Fibroblast of peridontal ligament (primary cell): ENCODE data around the gene MRPS18B.
"Not testable (repeated sequence)": the region's sequence is repeated elsewhere in the genome, so short reads cannot be mapped to it uniquely, and the experiment has no call there.

Experiments used
- DNase-seq: peaks from one replicate; pipeline ENCODE4 v3.0.0-alpha.2; 2010; ENCODE audit errors: extremely low read depth

Gene MRPS18B

DNA sequence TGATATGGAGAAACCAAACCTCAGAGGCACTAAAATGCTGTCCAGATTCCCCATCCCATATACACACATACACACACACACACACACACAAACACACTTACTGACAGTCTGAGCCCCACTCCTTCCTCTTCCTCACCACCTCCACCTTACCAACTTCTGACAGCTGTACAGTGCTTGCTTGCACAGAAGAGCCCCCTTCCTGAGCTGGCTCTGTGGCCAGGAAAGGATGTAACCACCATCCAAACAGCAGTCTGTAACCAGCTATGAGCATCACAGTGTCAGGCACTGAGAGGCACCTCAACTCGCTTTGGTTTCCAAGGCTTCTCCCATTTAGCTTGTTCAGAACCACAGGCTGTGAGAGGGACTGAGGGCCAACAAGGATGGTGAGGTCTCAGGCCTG, 23.4 kb downstream of the MRPS18B start:
- DNase-seq = no peak

DNA sequence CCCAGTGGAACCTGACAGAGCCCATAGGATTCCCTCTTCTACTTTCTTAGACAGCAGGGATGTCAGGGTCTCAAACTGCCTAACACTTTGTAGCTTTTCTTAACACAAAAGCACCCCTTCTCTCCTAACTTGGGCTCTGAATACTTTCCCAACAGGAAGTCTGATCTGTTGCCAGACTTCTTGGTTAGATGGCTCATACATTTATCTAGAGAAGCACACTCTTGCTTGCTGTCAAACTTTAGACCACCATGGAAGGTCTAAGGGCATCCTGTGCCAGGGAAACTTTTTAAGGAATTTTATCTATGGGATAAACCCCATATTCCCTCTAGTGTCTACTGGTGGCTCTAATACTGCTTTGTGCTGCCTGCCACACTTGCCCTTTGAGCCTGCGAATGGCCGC, 26.0 kb downstream of the MRPS18B start:
- DNase-seq = no peak

DNA sequence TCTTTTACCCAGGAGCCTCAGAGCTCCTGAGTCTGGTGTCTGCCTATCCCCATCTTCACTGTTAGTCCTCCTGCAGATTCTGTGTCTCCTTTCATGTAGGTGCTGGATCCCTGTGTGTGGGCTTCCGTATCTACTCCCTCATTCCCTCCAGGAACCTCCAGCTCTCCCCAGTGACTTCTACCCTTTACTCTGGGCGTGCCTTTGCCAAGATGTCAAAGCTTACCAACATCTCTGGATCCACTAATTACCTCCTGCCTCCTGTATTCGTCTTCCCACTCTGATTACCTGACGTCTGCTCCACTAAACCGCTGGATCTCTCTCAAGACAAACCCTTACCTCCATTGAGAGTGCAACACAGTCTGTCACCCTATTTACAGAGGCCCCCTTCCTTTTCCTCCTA, 27.1 kb downstream of the MRPS18B start:
- no peak for DNase-seq

GRCh38 chr6:30645989-30646388, 28.3 kb downstream of the MRPS18B start:
- DNase-seq = no peak

DNA sequence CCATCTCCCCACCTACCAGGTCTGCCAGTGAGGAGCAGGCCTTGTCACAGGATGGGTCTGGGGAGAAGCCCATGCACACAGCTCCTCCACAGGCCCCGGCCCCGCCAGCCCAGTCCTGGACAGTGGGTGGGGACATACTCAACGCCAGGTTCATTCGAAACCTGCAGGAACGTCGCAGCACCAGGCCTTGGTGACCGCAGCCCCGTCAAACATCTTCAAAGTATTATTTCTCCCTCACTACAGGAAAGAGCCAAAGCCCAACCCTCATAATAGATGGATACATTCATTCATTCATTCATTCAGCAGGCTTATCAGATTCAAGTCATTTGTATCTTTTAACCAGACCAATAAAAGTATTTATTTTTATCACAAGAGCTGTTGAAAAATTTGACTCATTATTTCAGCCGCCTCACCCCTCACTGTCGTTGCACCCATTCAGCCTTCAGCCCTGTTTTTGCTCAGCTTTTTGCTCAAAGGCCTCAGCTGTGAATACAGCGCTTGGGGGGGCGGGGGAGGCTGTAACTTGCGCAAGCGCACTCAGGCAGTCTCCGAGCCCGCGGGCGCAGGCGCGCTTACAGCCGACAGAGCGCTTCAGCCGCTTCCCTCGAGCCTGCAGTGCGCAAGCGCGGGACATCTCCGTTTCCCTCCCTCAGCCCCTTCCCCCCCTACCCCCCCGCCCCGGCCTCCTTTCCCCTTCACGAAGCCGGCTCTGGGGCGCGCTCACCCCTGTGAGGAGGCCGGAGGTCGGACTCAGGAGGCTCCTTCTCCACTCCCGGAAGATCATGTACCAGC, 29.0 kb downstream of the MRPS18B start, which contains the start of gene C6orf136:
TSS of gene C6orf136 (plus strand) at position 684 of the 792 bp plus-strand sequence. CDS start at position 783, 99 bp downstream.
- peak; percentile 90 for DNase-seq

GRCh38 chr6:30647242-30648116, 29.8 kb downstream of the MRPS18B start:
- DNase-seq = peak; percentile 19

DNA sequence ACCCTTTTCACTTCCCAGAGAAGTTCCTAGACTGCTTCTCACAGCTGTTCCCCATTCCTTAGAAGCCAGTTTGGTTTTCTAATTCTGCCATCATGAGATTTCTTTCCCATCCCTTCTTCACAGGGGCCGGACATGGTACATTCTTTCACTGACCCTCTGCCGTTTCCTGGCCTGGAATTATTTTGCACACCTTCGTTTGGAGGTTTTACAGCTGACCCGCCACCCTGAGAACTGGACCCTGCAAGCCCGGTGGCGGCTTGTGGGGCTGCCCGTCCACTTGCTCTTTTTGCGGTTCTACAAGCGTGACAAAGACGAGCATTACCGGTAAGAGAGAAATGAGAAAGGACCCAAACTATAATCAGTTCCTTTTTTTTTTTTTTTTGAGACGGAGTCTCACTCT, 33.5 kb downstream of the MRPS18B start:
- DNase-seq = no peak

- DNase-seq = no peak
These were observed 37.4 kb downstream of the MRPS18B start for GRCh38 chr6:30654798-30655742.

GRCh38 chr6:30655743-30656094, 38.1 kb downstream of the MRPS18B start:
- no peak for DNase-seq

DNA sequence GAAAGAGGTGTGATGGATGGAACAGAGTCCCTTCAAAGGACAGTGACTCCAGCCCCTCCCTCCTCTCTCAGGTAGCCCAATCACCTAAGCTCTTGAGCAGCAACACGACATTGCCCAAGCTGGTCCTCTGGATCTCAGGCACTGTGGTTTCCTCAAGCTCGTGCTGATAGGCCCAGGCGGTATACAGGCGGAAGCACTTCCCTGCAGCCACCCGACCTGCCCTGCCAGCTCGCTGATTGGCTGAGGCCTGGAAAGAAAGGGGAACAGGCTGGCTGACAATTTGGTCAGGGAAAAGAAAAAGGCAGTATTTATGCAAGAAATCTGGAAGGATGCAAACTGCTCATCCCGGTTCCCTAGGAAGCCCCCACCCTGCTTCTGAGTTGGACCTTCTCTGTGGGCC, 38.9 kb downstream of the MRPS18B start:
- no peak for DNase-seq

DNA sequence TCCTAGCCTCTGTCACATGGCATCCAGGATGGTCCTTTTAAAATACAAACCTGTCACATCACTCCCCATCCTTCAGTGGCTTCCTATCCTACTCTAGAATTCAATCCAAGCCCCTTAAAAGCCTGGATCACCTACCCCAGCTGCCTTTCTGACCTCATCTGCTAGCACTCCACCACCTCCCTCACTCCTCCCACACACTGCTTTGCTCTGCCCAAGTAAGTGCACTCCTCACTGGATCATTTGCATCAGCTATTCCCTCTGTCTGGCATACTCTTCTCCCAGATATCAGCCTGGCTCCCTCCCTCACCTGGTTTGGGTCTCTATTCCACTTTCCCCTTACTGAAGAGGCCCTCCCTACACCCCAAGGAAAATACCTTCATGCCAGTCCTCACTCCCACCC, 39.8 kb downstream of the MRPS18B start:
- no peak for DNase-seq

DNA sequence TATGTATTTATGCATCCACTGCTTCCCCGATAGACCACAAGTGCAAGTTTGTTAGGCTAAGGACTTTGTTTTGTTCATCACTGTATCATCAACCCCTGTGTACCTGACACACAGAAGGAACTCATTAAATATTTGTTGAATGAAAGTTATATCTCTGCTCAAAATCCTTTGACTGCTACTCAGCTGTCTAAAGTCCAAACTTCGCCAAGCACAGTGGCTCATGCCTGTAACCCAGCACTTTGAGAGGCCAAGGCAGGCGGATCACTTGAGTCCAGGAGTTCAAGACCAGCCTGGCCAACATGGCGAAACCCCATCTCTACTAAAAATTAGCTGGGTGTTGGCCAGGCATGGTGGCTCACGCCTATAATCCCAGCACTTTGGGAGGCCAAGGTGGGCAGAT, 40.3 kb downstream of the MRPS18B start:
- DNase-seq = not testable (repeated sequence)

- no peak for DNase-seq
These were observed 47.5 kb downstream of the MRPS18B start for GRCh38 chr6:30664994-30665767.

- not testable (repeated sequence) for DNase-seq
These were observed 48.7 kb downstream of the MRPS18B start for GRCh38 chr6:30666300-30666699.

DNA sequence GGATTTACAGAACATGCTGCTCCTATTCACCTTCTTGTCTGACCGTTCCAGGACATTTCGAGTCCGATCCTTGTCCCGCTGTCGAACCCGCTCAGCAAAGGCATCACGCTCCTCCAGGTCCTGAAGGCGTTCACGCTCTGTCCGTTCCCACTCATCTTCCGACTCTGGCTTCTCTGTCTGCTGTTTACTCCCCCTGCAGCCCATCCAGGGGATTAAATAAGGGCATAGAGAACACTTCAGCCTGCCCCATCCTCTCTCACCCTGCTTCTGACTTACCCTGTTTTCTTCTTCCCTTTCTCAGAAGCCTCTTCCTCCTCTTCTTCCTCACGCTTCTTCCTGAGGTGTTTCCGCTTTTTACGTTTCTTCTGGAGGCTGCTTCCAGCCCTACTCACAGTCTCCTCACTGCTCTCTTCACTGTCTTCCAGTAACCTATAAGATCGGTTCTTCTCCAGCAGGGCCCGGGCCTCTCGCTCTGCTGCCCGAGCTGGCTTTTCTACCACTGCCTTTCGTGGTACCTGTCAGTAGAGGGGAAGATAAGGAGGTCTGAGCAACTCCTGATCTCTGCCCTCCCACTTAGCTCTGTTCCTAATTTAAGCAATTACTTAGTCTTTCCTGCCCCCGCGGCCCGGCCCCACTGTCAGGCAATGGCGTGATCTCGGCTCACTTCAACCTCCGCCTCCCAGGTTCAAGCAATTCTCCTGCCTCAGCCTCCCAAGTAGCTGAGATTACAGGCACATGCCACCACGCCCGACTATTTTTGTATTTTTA, 53.3 kb downstream of the MRPS18B start:
- no peak for DNase-seq

- DNase-seq = peak; percentile 99
These were observed 55.0 kb downstream of the MRPS18B start, which contains the start of gene DHX16 for GRCh38 chr6:30672445-30673253. Gene DHX16, minus strand, starts transcription at chr6:30673006. Its CDS starts 165 bp downstream, at chr6:30672841.
